Right lobe of liver (tissue), 6 donors: ENCODE results near the gene DKKL1. TPM values are rescaled to one million over a fixed set of nuclear protein-coding genes. Genes with fewer than 3 reads are reported as not detected.

ENCODE experiments used
- ATAC-seq, 4 donors: fragments of 200-7000 bp; cut with Tn5 transposase; one replicate each; pipeline ENCODE4 v1.9.1; 2020; ENCODE audit warnings: mild to moderate bottlenecking in 4 of 4, moderate library complexity in 4 of 4
- DNase-seq, 3 donors: peaks; one replicate each; pipeline ENCODE4 v3.0.0-alpha.2; 2020
- H3K27ac ChIP-seq, 3 donors: fragments of 200-600 bp; one replicate each; pipeline ENCODE4 v1.8.0; 2022
- H3K27me3 ChIP-seq, 2 donors: fragments of 200-600 bp; one replicate each; pipeline ENCODE4 v1.8.0; 2022
- H3K36me3 ChIP-seq, 4 donors: fragments of 200-600 bp; sonication (generic) in 1 of 4; one replicate each; pipeline versions ENCODE4 v1.5.1 to v1.8.0; 2017 to 2022; ENCODE audit warnings: control low read depth in 1 of 4
- H3K4me1 ChIP-seq, 4 donors: fragments of 200-600 bp; sonication (generic) in 1 of 4; one replicate each; pipeline versions ENCODE4 v1.5.1 to v1.8.0; 2017 to 2022; ENCODE audit warnings: control low read depth in 1 of 4
- H3K4me3 ChIP-seq, 3 donors: fragments of 200-600 bp; one replicate each; pipeline ENCODE4 v1.8.0; 2022
- H3K9me3 ChIP-seq, 4 donors: fragments of 200-600 bp; sonication (generic) in 1 of 4; one replicate each; pipeline versions ENCODE4 v1.5.1 to v1.8.0; 2017 to 2022; ENCODE audit warnings: control low read depth in 1 of 4
- POLR2A ChIP-seq: fragments of 450-650 bp; IDR thresholded peaks from one replicate; pipeline ENCODE4 v1.6.1; 2017; ENCODE audit warnings: antibody characterized with exemption, mild to moderate bottlenecking
- WGBS: methylation state at CpG from one replicate; pipeline ENCODE4 v1.1.6; 2018; ENCODE audit warnings: low coverage, low lambda C conversion rate; ENCODE audit not compliant: insufficient coverage; ENCODE audit errors: missing lambda C conversion rate; 5-methylcytosine and 5-hydroxymethylcytosine counted together
- intact Hi-C, 2 donors: fragments of 100-400 bp; cut with DNase I; formaldehyde crosslinking; loops; one replicate each; pipeline versions ENCODE4 v1.11.2 to v1.14.1; 2022
- total RNA-seq, 6 experiments: library from RNA; depleted of rRNA in 2 of 6; stranded (reverse); fragments of >200 nt in 2 of 6; fragmentation: NEBNext Ultra II Directional in 3 of 6; extraction: Animal tissue kit (Norgen Biotek cat#: 25700) in 3 of 6; gene quantifications; one replicate each; pipeline versions ENCODE4 v1.1.0 to v1.2.4, GENCODE V29; 2016 to 2023
- TF ChIP-seq, protein P1 (sequence below), 4 donors: fragments of 200-600 bp in 3 of 4; fragments of 450-650 bp in 1 of 4; IDR thresholded peaks; one replicate each; pipeline versions ENCODE4 v1.5.1 to v1.8.0; 2016 to 2022; ENCODE audit warnings: antibody characterized with exemption in 4 of 4, mild to moderate bottlenecking in 2 of 4
- donor health status: DM: no; HTN: yes; CAD: no.
- donor health status: DM: no; HTN: no; CAD: no.
- donor health status: DM: no; HTN: no; CAD: no.
- donor health status: DM: no; HTN: yes; CAD: no.
- donor health status: DM: no; HTN: yes; CAD: no.

Gene DKKL1
- total RNA-seq, 6 experiments from 2014 or later = not detected

DNA sequence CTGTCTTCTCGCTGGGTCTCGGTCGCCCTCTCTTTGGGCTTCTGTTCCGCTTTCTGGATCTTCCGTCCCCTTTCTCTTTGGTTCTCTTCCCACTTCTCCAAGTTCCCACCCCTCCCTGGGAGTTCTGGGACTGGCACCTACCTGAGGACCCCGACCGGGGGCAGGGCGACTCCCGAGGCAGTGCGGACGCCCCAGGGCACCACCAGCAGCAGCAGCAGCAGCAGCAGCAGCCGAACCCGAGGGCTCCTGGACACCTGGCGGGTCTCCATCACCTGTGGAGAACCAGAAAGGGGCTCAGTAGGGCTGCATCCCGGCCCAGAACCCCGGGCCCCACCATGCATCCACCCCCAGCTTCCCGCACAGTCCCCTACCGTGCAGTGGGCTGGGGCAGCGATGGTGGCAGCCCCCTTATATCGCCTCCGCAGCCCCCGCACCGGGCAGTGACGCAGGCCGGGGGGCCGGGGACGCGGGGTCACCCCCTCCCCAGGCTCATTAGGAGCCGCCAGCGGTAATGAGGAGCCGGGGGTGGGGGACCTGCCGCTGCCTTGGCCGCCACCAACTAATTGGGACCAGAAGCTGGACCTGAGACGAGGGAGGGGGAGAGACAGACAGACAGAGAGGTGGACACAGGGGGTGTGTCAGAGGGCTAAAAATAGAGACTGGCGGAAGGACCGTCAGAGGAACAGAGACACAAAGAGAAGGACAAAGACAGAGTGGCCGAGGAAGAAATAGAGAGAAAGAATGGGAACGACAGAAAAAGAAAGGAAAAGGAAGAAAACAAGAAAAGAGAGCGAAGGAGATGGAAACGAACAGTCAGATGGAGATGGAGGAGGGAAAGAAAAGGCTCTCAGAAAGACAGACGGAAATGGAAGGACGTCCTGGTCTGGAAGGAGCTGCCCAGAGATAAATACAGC is 59.7 kb downstream of the DKKL1 start, which contains the start of gene PTH2:
PTH2 (minus strand) TSS at position 371 of the 914 bp plus-strand sequence; CDS start at position 269, 102 bp downstream.
- Histone ChIP-seq H3K27me3 (peaks cover 9 to 23% of the 10 kb centered on the region in 2 donors), H3K9me3 (no peaks in the 10 kb centered on the region), H3K4me3 (no peak within 1 kb of the TSS), H3K27ac (no peak within 1 kb of the TSS), H3K36me3 (no peaks in the 10 kb centered on the region), H3K4me1 (peaks cover 0 to 7% (median 0%) of the 10 kb centered on the region in 4 donors)
- no peak for TF ChIP-seq POLR2A
- TF ChIP-seq, protein P1, sequence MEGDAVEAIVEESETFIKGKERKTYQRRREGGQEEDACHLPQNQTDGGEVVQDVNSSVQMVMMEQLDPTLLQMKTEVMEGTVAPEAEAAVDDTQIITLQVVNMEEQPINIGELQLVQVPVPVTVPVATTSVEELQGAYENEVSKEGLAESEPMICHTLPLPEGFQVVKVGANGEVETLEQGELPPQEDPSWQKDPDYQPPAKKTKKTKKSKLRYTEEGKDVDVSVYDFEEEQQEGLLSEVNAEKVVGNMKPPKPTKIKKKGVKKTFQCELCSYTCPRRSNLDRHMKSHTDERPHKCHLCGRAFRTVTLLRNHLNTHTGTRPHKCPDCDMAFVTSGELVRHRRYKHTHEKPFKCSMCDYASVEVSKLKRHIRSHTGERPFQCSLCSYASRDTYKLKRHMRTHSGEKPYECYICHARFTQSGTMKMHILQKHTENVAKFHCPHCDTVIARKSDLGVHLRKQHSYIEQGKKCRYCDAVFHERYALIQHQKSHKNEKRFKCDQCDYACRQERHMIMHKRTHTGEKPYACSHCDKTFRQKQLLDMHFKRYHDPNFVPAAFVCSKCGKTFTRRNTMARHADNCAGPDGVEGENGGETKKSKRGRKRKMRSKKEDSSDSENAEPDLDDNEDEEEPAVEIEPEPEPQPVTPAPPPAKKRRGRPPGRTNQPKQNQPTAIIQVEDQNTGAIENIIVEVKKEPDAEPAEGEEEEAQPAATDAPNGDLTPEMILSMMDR (IDR thresholded peaks at IDR 0.05) = no peak
- no peak for DNase-seq
- intact Hi-C loops = no loop called here
- ATAC-seq = no peak
- WGBS = 7% methylated on average over 19 of the region's 42 CpGs

DNA sequence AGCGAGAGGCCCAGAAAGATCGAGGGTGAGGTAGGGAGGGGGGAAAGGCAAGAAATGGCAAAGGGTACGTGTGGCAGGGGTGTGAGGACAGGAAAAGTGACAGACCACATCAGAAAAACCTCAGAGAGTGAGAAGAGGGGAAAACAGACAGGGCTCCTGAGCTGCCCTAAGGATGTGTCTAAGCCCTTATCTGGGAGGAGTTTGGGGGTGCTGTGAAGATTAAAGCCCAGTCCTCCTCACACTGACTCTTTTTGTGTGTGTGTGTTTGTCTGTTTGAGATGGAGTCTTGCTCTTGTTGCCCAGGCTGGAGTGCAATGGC is 60.3 kb downstream of the DKKL1 start:
- H3K4me1 ChIP-seq = peaks cover 0 to 7% (median 0%) of the 10 kb centered on the region in 4 donors
- DNase-seq (no peak), ATAC-seq (no peak)
- H3K27ac ChIP-seq = no peak overlapping the region
- H3K4me3 ChIP-seq = no peak overlapping the region
- TF ChIP-seq, protein P1 (IDR thresholded peaks at IDR 0.05) = no peak
- TF ChIP-seq POLR2A = no peak
- no peaks in the 10 kb centered on the region for H3K36me3 ChIP-seq
- 3% methylated on average over 3 of the region's 3 CpGs for WGBS
- intact Hi-C loops = no loop called here
- no peaks in the 10 kb centered on the region for H3K9me3 ChIP-seq
- peaks cover 9 to 23% of the 10 kb centered on the region in 2 donors for H3K27me3 ChIP-seq

Other genes starting within 250 kb of the DKKL1 start
- 1 to 10 TPM; 1.5 to 4.3 (median 2.4) TPM for gene LIN7B, start 249.5 kb upstream of the DKKL1 start, total RNA-seq
- gene C19orf73, start 244.7 kb upstream of the DKKL1 start, total RNA-seq = 1 to 10 TPM in 5 of 6 experiments, under 1 TPM in 1; 0.73 to 8.1 (median 1.5) TPM
- 1 to 10 TPM; 1.8 to 6.6 (median 3.1) TPM for gene PPFIA3, start 244.3 kb upstream of the DKKL1 start, total RNA-seq
- gene HRC, start 208.5 kb upstream of the DKKL1 start, total RNA-seq = under 1 TPM in 4 of 6 experiments, not detected in 2; 0.18 to 0.68 (median 0.19) TPM
- 10 to 100 TPM in 5 of 6 experiments, 1 to 10 TPM in 1; 9.2 to 31.1 (median 14.3) TPM for gene TRPM4, start 206.1 kb upstream of the DKKL1 start, total RNA-seq
- 1 to 10 TPM in 4 of 6 experiments, under 1 TPM in 2; 0.25 to 4.6 (median 2.4) TPM for gene SLC6A16, start 38.7 kb upstream of the DKKL1 start, total RNA-seq
- 1 to 10 TPM; 1.1 to 5.0 (median 3.5) TPM for gene CD37, start 28.5 kb upstream of the DKKL1 start, total RNA-seq
- gene TEAD2, start 1.5 kb upstream of the DKKL1 start, total RNA-seq = 1 to 10 TPM; 3.3 to 8.9 (median 5.3) TPM
- gene KASH5, start 24.4 kb downstream of the DKKL1 start, total RNA-seq = under 1 TPM in 1 of 6 experiments, not detected in 5; 0.32 TPM
- not detected for gene PTH2, start 59.6 kb downstream of the DKKL1 start, total RNA-seq
- not detected for gene GFY, start 61.5 kb downstream of the DKKL1 start, total RNA-seq
- gene SLC17A7, start 77.7 kb downstream of the DKKL1 start, total RNA-seq = under 1 TPM in 1 of 6 experiments, not detected in 5; 0.13 TPM
- gene PIH1D1, start 87.9 kb downstream of the DKKL1 start, total RNA-seq = 10 to 100 TPM; 37.4 to 57.7 (median 43.4) TPM
- 10 to 100 TPM; 14.4 to 29.6 (median 19.8) TPM for gene ALDH16A1, start 89.3 kb downstream of the DKKL1 start, total RNA-seq
- 1 to 10 TPM in 5 of 6 experiments, under 1 TPM in 1; 0.80 to 4.4 (median 2.3) TPM for gene FLT3LG, start 110.3 kb downstream of the DKKL1 start, total RNA-seq
- 100 to 1,000 TPM; 675 to 992 (median 801) TPM for gene RPL13A, start 123.7 kb downstream of the DKKL1 start, total RNA-seq
- 1,000 to 10,000 TPM in 2 of 6 experiments, 100 to 1,000 TPM in 4; 417 to 1,739 (median 617) TPM for gene RPS11, start 132.6 kb downstream of the DKKL1 start, total RNA-seq
- 100 to 1,000 TPM; 123 to 335 (median 245) TPM for gene FCGRT, start 148.8 kb downstream of the DKKL1 start, total RNA-seq
- gene RCN3, start 164.1 kb downstream of the DKKL1 start, total RNA-seq = 10 to 100 TPM in 3 of 6 experiments, 1 to 10 TPM in 3; 5.3 to 18.0 (median 10.9) TPM
- gene NOSIP, start 216.7 kb downstream of the DKKL1 start, total RNA-seq = 10 to 100 TPM; 16.2 to 31.9 (median 23.2) TPM
- 1 to 10 TPM; 2.5 to 5.9 (median 3.1) TPM for gene PRRG2, start 217.4 kb downstream of the DKKL1 start, total RNA-seq
- gene PRR12, start 227.3 kb downstream of the DKKL1 start, total RNA-seq = 1 to 10 TPM; 4.0 to 8.5 (median 5.5) TPM